OCI-LY1 (cell line): ENCODE measurements around the gene HTT.

Experiments used
- EZH2 ChIP-seq: fragments of 200-600 bp; sonication (generic), shearing (Covaris generic); IDR thresholded peaks from 2 replicates; pipeline ENCODE4 v1.8.0; 2017; ENCODE audit warnings: borderline replicate concordance, mixed run types, mild to moderate bottlenecking, antibody characterized with exemption, low read length, moderate library complexity, mixed read lengths
- TF ChIP-seq, protein P1 (sequence below): fragments of 200-600 bp; sonication (generic), shearing (Covaris generic); IDR thresholded peaks from 2 replicates; pipeline ENCODE4 v1.5.1; 2017; ENCODE audit warnings: mild to moderate bottlenecking, antibody characterized with exemption, low read length, moderate library complexity, mixed read lengths

DNA sequence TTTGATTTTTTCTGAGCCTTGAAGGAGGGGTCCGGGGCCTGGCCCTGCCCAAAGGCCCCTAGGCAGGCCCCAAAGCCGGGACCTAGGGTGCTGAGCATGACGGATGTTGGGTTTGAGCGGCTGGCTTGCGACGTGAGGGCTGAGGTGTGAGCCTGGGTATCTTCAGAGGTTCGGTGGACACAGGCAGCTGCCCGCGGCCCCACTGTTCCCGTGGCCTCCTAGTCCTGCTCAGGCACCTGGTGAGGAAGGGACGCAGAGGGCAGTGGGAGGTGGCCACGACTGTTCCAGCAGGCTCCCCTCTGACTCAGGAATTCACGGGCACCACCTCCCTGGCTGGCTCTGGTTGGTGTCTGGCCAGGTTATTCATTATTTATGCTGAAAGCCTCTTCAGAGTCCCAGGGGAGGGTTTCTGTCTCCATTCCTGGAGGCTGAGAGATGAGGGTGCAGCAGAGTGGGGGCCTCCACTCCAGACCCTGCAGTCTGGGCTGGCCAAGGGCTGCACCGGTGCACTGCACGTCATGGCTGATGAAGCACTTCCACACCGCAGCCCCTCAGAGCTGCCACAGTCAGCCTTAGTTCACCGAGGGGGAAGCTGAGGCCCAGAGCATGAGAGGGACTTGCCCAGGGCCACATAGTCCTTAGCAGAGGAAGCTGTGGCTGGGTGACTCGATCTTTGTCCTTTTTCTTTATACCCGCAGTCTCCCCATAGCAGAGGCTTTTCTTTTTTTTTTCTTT is 176.6 kb downstream of the HTT start:
- TF ChIP-seq, protein P1, sequence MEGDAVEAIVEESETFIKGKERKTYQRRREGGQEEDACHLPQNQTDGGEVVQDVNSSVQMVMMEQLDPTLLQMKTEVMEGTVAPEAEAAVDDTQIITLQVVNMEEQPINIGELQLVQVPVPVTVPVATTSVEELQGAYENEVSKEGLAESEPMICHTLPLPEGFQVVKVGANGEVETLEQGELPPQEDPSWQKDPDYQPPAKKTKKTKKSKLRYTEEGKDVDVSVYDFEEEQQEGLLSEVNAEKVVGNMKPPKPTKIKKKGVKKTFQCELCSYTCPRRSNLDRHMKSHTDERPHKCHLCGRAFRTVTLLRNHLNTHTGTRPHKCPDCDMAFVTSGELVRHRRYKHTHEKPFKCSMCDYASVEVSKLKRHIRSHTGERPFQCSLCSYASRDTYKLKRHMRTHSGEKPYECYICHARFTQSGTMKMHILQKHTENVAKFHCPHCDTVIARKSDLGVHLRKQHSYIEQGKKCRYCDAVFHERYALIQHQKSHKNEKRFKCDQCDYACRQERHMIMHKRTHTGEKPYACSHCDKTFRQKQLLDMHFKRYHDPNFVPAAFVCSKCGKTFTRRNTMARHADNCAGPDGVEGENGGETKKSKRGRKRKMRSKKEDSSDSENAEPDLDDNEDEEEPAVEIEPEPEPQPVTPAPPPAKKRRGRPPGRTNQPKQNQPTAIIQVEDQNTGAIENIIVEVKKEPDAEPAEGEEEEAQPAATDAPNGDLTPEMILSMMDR, result no peak
- no peak for TF ChIP-seq EZH2
